AG09309 (cell line): Measurements from ENCODE around the gene ZNF175.
A peak's percentile ranks its signal among the peaks of the same experiment; 100 is the strongest.

Source experiments
- DNase-seq: peaks from one replicate; pipeline ENCODE4 v3.0.0-alpha.2; 2010; ENCODE audit warnings: low read depth
- H3K4me3 ChIP-seq: 2 replicates; pipeline ENCODE4 v1.5.1; 2011; ENCODE audit warnings: mild to moderate bottlenecking, low read depth, low read length, moderate library complexity; ENCODE audit not compliant: control insufficient read depth
- CTCF ChIP-seq: IDR thresholded peaks from 2 replicates; pipeline ENCODE4 v1.5.1; 2011; ENCODE audit warnings: mild to moderate bottlenecking, low read depth, low read length, inconsistent platforms; ENCODE audit not compliant: insufficient read depth, control insufficient read depth; ENCODE audit errors: missing control alignments

The ZNF175 gene

DNA sequence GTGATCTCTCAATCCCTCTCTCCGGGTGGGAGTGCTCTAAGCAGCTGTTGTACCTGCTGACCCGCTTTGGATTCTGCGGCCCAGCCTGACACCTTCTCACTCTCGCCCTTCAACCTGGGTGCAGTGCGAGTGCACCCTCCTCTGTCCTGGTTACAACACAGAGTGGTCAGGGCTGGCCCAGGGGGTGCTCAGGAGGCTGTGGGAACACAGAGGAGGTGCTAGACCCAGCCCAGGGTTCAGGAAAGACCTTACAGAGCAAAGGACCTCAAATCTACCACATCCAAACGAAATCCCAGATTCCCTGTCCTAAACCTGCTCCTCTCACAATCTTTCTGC lies 23.7 kb downstream of the ZNF175 start:
- peak overlapping the region; percentile 64 for H3K4me3 ChIP-seq
- TF ChIP-seq CTCF = no peak
- DNase-seq = no peak

GRCh38 chr19:51595190-51596175 lies 24.4 kb downstream of the ZNF175 start:
- no peak for DNase-seq
- H3K4me3 ChIP-seq = no peak overlapping the region
- no peak for TF ChIP-seq CTCF

- no peak overlapping the region for H3K4me3 ChIP-seq
- DNase-seq = no peak
- no peak for TF ChIP-seq CTCF
Observed at GRCh38 chr19:51598159-51598915, 27.3 kb downstream of the ZNF175 start.

GRCh38 chr19:51599084-51599483 lies 28.0 kb downstream of the ZNF175 start:
- DNase-seq = no peak
- no peak for TF ChIP-seq CTCF

GRCh38 chr19:51600940-51601580 lies 30.0 kb downstream of the ZNF175 start:
- no peak overlapping the region for H3K4me3 ChIP-seq

More at GRCh38 chr19:51599084-51599483, 28.0 kb downstream of the ZNF175 start:
- no peak overlapping the region for H3K4me3 ChIP-seq

More at GRCh38 chr19:51600940-51601580, 30.0 kb downstream of the ZNF175 start:
- DNase-seq = no peak
- no peak for TF ChIP-seq CTCF
